UCSD-AML1 (cell line): ENCODE measurements around the gene GOLGA8T.
"Not testable (repeated sequence)": the region's sequence is repeated elsewhere in the genome, so short reads cannot be mapped to it uniquely, and the experiment has no call there.

Source experiments
- DNase-seq: peaks from one replicate; lab custom pipeline; 2025; ENCODE audit not compliant: unreplicated experiment; lab: John Stamatoyannopoulos, UW

GOLGA8T gene

DNA sequence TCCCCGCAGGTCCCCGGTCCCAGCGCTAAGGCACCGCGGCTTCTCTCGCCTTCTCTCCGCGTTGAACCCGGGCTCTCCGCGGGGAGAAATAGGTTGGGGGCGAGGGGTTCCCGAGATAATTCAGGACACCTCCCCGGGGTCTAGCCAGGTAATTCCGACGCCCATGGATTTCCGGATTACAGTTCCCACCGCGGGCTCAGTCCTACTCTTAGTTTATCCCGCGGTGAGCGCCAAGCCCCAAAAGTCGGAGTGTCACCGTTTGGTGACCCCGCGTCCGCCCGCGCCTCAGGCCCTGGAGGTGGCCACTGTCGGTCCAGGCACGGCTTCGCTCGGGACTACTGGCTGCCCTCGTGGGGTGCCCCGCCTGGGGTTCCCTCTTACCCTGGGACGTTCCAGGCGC is 56.8 kb downstream of the GOLGA8T start:
- not testable (repeated sequence) for DNase-seq

DNA sequence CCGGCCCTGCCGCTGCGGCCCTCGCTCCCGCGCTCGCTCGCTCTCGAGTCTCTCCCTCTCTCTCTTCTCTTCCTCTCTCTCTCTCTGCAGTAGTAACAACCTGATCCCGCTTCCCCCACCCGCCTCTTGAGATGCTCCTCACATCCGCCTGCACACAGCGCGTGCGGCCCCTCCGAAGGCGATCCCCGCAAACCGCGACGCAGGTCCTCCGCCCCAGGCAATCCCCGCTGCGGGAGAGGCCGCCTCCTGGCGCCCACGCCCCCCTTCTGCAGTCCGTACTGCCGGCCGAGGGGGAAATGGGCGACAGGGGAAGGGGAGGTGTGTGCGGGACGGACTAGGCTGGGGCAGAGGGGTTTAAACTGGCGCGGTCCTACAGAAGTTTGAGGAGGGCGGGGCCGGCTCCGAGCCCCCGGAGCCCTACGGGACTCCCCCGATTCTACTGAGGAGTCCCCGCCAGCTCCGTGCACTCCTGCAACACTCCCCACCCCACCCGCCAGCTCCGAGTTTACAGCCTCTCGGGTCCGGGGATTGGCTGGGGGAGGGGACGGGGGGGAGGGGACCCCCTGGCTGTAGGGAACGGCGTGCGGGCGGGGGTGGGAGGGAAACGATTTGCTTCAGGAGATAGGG is 57.4 kb downstream of the GOLGA8T start:
- DNase-seq = not testable (repeated sequence)

DNA sequence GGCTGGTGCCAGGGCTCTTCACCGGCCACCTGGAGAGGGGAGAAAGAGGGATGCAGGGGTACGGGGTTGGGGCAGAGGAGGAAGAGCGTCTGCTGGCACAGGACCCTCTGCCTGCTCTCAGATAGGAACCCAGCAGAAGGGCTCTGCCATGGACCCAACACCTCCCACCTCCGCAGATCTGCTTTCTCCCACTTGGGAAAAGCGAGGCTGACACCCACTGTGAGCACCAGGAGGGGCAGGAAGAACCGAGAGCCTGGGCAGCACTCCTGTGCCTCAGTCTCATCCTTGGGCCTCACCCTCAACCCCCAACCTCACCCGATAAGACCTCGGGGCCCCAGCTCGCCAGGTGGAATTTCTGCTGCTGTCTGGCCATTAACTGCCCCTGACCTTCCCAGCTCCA is 58.0 kb downstream of the GOLGA8T start:
- not testable (repeated sequence) for DNase-seq
